DOHH2 (cell line): ENCODE results near the gene GPR22.

ENCODE experiments used
- H3F3A ChIP-seq: fragments of 200-600 bp; sonication (generic), shearing (Covaris generic); 2 replicates; pipeline ENCODE4 v1.6.0; 2016; ENCODE audit warnings: antibody characterized with exemption, mild to moderate bottlenecking; ENCODE audit not compliant: control insufficient read depth, insufficient read depth
- H3K27ac ChIP-seq: fragments of 200-600 bp; sonication (generic); 2 replicates; pipeline ENCODE4 v1.5.1; 2014; ENCODE audit warnings: low read depth, mild to moderate bottlenecking, low read length, moderate library complexity
- H3K27me3 ChIP-seq: fragments of 200-600 bp; sonication (generic); 2 replicates; pipeline ENCODE4 v1.6.1; 2014; ENCODE audit warnings: mild to moderate bottlenecking, low read length, mixed read lengths; ENCODE audit not compliant: control insufficient read depth
- H3K36me3 ChIP-seq: fragments of 200-600 bp; sonication (generic); 2 replicates; pipeline ENCODE4 v1.6.1; 2014; ENCODE audit warnings: mild to moderate bottlenecking, low read length, moderate library complexity, mixed read lengths; ENCODE audit not compliant: control insufficient read depth
- H3K4me1 ChIP-seq: fragments of 200-600 bp; sonication (generic); 2 replicates; pipeline ENCODE4 v1.6.1; 2014; ENCODE audit warnings: mild to moderate bottlenecking, low read length, mixed read lengths; ENCODE audit not compliant: control insufficient read depth
- H3K4me2 ChIP-seq: fragments of 200-600 bp; sonication (generic); 2 replicates; pipeline ENCODE4 v1.6.0; 2014; ENCODE audit warnings: mild to moderate bottlenecking, low read length, moderate library complexity
- H3K4me3 ChIP-seq: fragments of 200-600 bp; sonication (generic); 2 replicates; pipeline ENCODE4 v1.5.1; 2014; ENCODE audit warnings: mild to moderate bottlenecking, low read length, mixed read lengths
- H3K79me2 ChIP-seq: fragments of 200-600 bp; sonication (generic); 2 replicates; pipeline ENCODE4 v1.6.1; 2014; ENCODE audit warnings: mild to moderate bottlenecking, low read length, mixed read lengths; ENCODE audit not compliant: control insufficient read depth
- H3K9me2 ChIP-seq: fragments of 200-600 bp; sonication (generic); replicated peaks from 2 replicates; pipeline ENCODE4 v1.6.1; 2014; ENCODE audit warnings: mild to moderate bottlenecking, low read length, mixed read lengths; ENCODE audit not compliant: control insufficient read depth
- H3K9me3 ChIP-seq: fragments of 200-600 bp; sonication (generic); 2 replicates; pipeline ENCODE4 v1.6.1; 2014; ENCODE audit warnings: antibody characterized with exemption, low read length, mixed read lengths; ENCODE audit not compliant: control insufficient read depth, insufficient read depth
- H4K20me1 ChIP-seq: fragments of 200-600 bp; sonication (generic); 2 replicates; pipeline ENCODE4 v1.6.0; 2014; ENCODE audit warnings: low read depth, mild to moderate bottlenecking, antibody characterized with exemption, low read length, moderate library complexity; ENCODE audit not compliant: control insufficient read depth, insufficient read depth
- EZH2phosphoT487 ChIP-seq: fragments of 200-600 bp; sonication (generic); IDR thresholded peaks from 2 replicates; pipeline ENCODE4 v1.6.1; 2017; ENCODE audit warnings: borderline replicate concordance, mild to moderate bottlenecking, antibody characterized with exemption, low read length, moderate library complexity, mixed read lengths
- TF ChIP-seq, protein P1 (sequence below): fragments of 200-600 bp; sonication (generic); IDR thresholded peaks from one replicate; pipeline ENCODE4 v1.5.1; 2014; ENCODE audit warnings: antibody characterized with exemption, mild to moderate bottlenecking, low read depth, low read length; ENCODE audit not compliant: poor library complexity, severe bottlenecking

The GPR22 gene

DNA sequence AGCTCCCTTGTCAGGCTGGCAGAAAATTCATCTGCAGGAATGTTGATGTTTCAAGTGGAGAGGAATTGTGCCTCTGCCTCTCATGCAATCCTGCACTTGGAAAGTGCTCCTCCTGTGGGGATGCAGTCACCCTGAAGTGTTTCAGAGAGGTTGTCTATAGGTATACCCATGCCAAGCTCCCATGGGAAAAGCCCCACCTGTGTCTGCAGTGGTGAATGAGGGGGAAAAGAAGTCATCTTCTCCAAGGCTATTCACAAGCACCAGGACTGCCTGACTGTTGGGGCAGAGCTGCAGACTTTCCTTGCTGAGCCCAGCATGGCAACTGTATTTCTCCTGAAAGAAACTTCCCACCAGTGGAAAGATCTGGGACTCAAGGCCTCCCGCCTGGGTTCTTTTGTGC lies 35.5 kb downstream of the GPR22 start:
- H3K4me3 ChIP-seq = no peak overlapping the region
- H3F3A ChIP-seq = peaks cover 2% of the 10 kb centered on the region; the same call in 1 of the 2 replicates
- H3K79me2 ChIP-seq = no peaks in the 10 kb centered on the region
- H3K36me3 ChIP-seq = peaks cover 3% of the 10 kb centered on the region; the same call in 1 of the 2 replicates
- TF ChIP-seq EZH2phosphoT487 = no peak
- TF ChIP-seq, protein P1, sequence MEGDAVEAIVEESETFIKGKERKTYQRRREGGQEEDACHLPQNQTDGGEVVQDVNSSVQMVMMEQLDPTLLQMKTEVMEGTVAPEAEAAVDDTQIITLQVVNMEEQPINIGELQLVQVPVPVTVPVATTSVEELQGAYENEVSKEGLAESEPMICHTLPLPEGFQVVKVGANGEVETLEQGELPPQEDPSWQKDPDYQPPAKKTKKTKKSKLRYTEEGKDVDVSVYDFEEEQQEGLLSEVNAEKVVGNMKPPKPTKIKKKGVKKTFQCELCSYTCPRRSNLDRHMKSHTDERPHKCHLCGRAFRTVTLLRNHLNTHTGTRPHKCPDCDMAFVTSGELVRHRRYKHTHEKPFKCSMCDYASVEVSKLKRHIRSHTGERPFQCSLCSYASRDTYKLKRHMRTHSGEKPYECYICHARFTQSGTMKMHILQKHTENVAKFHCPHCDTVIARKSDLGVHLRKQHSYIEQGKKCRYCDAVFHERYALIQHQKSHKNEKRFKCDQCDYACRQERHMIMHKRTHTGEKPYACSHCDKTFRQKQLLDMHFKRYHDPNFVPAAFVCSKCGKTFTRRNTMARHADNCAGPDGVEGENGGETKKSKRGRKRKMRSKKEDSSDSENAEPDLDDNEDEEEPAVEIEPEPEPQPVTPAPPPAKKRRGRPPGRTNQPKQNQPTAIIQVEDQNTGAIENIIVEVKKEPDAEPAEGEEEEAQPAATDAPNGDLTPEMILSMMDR = no peak
- no peaks in the 10 kb centered on the region for H3K27me3 ChIP-seq
- no peak overlapping the region for H3K27ac ChIP-seq
- H3K9me3 ChIP-seq = no peaks in the 10 kb centered on the region
- H3K4me1 ChIP-seq = no peaks in the 10 kb centered on the region
- H3K4me2 ChIP-seq = no peak overlapping the region
- H4K20me1 ChIP-seq = no peaks in the 10 kb centered on the region
- H3K9me2 ChIP-seq = no peaks in the 10 kb centered on the region

DNA sequence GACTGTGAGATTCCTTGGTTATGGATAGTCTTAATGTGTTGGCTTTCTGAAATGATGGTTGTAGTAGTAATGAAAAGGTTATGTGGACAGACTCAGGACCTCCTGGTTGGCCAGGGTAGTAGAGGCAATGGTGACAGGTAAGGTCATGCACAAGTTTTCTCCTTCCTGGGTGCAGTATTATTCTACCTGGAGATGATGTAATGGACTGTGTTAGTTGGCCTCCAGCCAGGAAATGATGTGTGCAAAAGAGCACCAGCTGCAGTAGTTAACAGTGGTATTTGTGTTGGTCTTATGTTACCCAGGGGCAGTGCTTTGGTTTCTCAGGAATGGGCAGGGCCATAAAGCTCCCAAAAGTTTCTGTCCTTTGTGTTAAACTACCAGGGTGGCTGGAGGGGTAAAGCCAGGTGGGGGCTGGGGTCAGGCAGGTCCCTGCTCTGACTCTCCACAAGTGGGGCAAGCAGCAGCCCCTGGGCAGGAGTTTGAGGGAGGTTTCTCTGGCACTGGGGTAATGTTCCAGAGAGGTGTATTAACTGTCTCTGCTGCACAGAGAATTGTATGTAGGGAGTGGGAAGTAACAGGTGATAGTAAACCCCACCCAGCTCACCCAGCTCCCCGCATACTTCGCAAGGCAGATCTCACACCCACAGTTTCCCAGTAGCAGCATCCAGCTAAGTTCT lies 36.3 kb downstream of the GPR22 start:
- H3K27ac ChIP-seq = no peak overlapping the region
- peaks cover 2% of the 10 kb centered on the region; the same call in 1 of the 2 replicates for H3F3A ChIP-seq
- H3K9me2 ChIP-seq = no peaks in the 10 kb centered on the region
- TF ChIP-seq, protein P1 = no peak
- TF ChIP-seq EZH2phosphoT487 = no peak
- H3K36me3 ChIP-seq = peaks cover 3% of the 10 kb centered on the region; the same call in 1 of the 2 replicates
- no peak overlapping the region for H3K4me3 ChIP-seq
- no peaks in the 10 kb centered on the region for H3K4me1 ChIP-seq
- H3K79me2 ChIP-seq = no peaks in the 10 kb centered on the region
- no peaks in the 10 kb centered on the region for H3K27me3 ChIP-seq
- H3K9me3 ChIP-seq = no peaks in the 10 kb centered on the region
- H3K4me2 ChIP-seq = no peak overlapping the region
- H4K20me1 ChIP-seq = no peaks in the 10 kb centered on the region

DNA sequence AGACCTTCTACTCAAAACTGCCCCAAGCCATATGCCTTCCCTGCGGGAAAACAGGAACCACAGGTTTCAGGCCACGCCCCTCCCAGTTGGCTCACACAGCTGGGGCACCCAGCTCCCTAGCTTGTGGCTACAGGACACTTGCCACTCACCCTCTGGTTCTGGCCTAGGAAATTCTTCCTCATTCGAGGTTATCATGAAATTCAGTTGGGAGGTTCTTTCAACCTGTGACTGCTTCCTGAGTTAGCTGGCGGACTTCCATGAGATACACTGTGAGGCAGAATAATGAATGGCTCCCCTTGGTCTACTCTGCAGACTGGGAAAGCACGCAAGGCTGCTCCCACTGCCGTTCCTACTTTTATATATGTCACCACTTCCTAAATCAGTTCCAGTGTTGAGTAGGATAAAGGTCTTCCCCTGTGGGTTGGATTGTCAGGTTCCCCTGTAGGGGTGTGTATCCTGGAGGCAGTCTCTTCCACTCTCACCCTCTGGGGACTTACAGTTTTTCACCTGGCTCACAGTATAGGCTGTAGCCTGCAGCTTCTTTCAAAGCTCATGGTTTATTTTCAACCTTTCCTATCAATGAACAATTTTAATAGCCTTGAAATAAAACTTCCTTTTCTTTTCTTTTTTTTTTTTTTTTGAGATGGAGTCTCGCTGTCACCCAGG lies 37.0 kb downstream of the GPR22 start:
- H3F3A ChIP-seq = peaks cover 2% of the 10 kb centered on the region; the same call in 1 of the 2 replicates
- H3K27me3 ChIP-seq = no peaks in the 10 kb centered on the region
- H3K9me3 ChIP-seq = no peaks in the 10 kb centered on the region
- no peak overlapping the region for H3K27ac ChIP-seq
- H4K20me1 ChIP-seq = no peaks in the 10 kb centered on the region
- no peaks in the 10 kb centered on the region for H3K79me2 ChIP-seq
- no peak overlapping the region for H3K4me2 ChIP-seq
- no peak overlapping the region for H3K4me3 ChIP-seq
- H3K4me1 ChIP-seq = no peaks in the 10 kb centered on the region
- H3K36me3 ChIP-seq = peaks cover 3% of the 10 kb centered on the region; the same call in 1 of the 2 replicates
- H3K9me2 ChIP-seq = no peaks in the 10 kb centered on the region
- TF ChIP-seq EZH2phosphoT487 = no peak
- TF ChIP-seq, protein P1 = no peak
